WTC11 (cell line): ENCODE results near the gene WDR7. TPM values are rescaled to one million over a fixed set of nuclear protein-coding genes. Genes with fewer than 3 reads are reported as not detected.

Experiments used
- ATAC-seq: fragments of 200-7000 bp; cut with Tn5 transposase; 2 replicates; pipeline ENCODE4 v1.10.0; 2021; ENCODE audit warnings: mild to moderate bottlenecking, moderate library complexity
- CTCF ChIA-PET: fragments of 300-600 bp; sonication (Branson Sonifier 250); formaldehyde crosslinking; loops from one replicate; lab custom pipeline; 2021; ENCODE audit warnings: antibody characterized with exemption; lab: Charles Lee
- POLR2A ChIA-PET: fragments of 350-600 bp; sonication (Branson Sonifier 250); formaldehyde crosslinking; loops from one replicate; lab custom pipeline; 2021; ENCODE audit warnings: antibody characterized with exemption; lab: Charles Lee
- DNase-seq: peaks from one replicate; pipeline ENCODE4 v3.0.0; 2021; ENCODE audit warnings: low spot score
- H3K27ac Mint-ChIP-seq: 2 replicates; pipeline ENCODE4 v1.8.0; 2021; ENCODE audit warnings: mixed read lengths
- H3K27me3 Mint-ChIP-seq: 2 replicates; pipeline ENCODE4 v1.8.0; 2021; ENCODE audit warnings: low read depth, mild to moderate bottlenecking, moderate library complexity, mixed read lengths
- H3K36me3 Mint-ChIP-seq: 2 replicates; pipeline ENCODE4 v1.8.0; 2021; ENCODE audit warnings: mixed read lengths
- H3K4me1 Mint-ChIP-seq: 2 replicates; pipeline ENCODE4 v1.8.0; 2022; ENCODE audit warnings: mixed read lengths
- H3K4me3 Mint-ChIP-seq: 2 replicates; pipeline ENCODE4 v1.8.0; 2021; ENCODE audit warnings: mild to moderate bottlenecking, moderate library complexity, mixed read lengths
- H3K9me3 Mint-ChIP-seq: 2 replicates; pipeline ENCODE4 v1.8.0; 2021; ENCODE audit warnings: mixed read lengths
- CREM ChIP-seq: sonication (generic); formaldehyde crosslinking; IDR thresholded peaks from 2 replicates; pipeline ENCODE4 v1.8.1; 2022; ENCODE audit warnings: mild to moderate bottlenecking, missing genetic modification reagents, moderate library complexity
- ESRRA ChIP-seq: sonication (generic); formaldehyde crosslinking; IDR thresholded peaks from 2 replicates; pipeline ENCODE4 v1.8.1; 2022; ENCODE audit warnings: mild to moderate bottlenecking, missing genetic modification reagents, borderline replicate concordance
- ETV6 ChIP-seq: sonication (generic); formaldehyde crosslinking; IDR thresholded peaks from 2 replicates; pipeline ENCODE4 v1.8.1; 2022; ENCODE audit warnings: mild to moderate bottlenecking, missing genetic modification reagents
- NFATC4 ChIP-seq: fragments of 250-450 bp; sonication (Bioruptor Pico); IDR thresholded peaks from 2 replicates; pipeline ENCODE4 v1.9.0; 2021; ENCODE audit warnings: mild to moderate bottlenecking
- OVOL2 ChIP-seq: fragments of 250-450 bp; sonication (Bioruptor Pico); IDR thresholded peaks from 2 replicates; pipeline ENCODE4 v1.9.0; 2021; ENCODE audit warnings: mild to moderate bottlenecking, borderline replicate concordance
- SMAD4 ChIP-seq: sonication (generic); formaldehyde crosslinking; IDR thresholded peaks from 2 replicates; pipeline ENCODE4 v1.8.0; 2022; ENCODE audit warnings: mild to moderate bottlenecking, missing genetic modification reagents
- TCF7 ChIP-seq: sonication (generic); formaldehyde crosslinking; IDR thresholded peaks from 2 replicates; pipeline ENCODE4 v1.8.0; 2022; ENCODE audit warnings: mild to moderate bottlenecking, low read depth, missing genetic modification reagents, moderate library complexity
- ZNF121 ChIP-seq: sonication (generic); formaldehyde crosslinking; IDR thresholded peaks from 2 replicates; pipeline ENCODE4 v1.8.0; 2023; ENCODE audit warnings: missing genetic modification reagents
- ZNF263 ChIP-seq: sonication (generic); formaldehyde crosslinking; IDR thresholded peaks from 2 replicates; pipeline ENCODE4 v1.8.1; 2022; ENCODE audit warnings: low read depth, mild to moderate bottlenecking, moderate library complexity, missing genetic modification reagents
- ZNF317 ChIP-seq: sonication (generic); formaldehyde crosslinking; IDR thresholded peaks from 2 replicates; pipeline ENCODE4 v1.8.1; 2023; ENCODE audit warnings: low read depth, mild to moderate bottlenecking, moderate library complexity, missing genetic modification reagents, borderline replicate concordance
- ZNF416 ChIP-seq: fragments of 250-450 bp; sonication (Bioruptor Pico); IDR thresholded peaks from 2 replicates; pipeline ENCODE4 v1.9.0; 2021; ENCODE audit warnings: mild to moderate bottlenecking, inconsistent platforms
- ZNF671 ChIP-seq: fragments of 250-450 bp; sonication (Bioruptor Pico); IDR thresholded peaks from 2 replicates; pipeline ENCODE4 v1.8.0; 2021; ENCODE audit warnings: mild to moderate bottlenecking
- total RNA-seq: library from RNA; stranded (reverse); gene quantifications from 3 replicates; pipeline ENCODE4 v1.2.3, GENCODE V29; 2021
- TF ChIP-seq, protein P1 (sequence below): sonication (generic); formaldehyde crosslinking; IDR thresholded peaks from 2 replicates; pipeline ENCODE4 v1.8.0; 2022; ENCODE audit warnings: mild to moderate bottlenecking, missing genetic modification reagents
- TF ChIP-seq, protein P2 (sequence below): sonication (generic); formaldehyde crosslinking; IDR thresholded peaks from 2 replicates; pipeline ENCODE4 v1.8.1; 2023; ENCODE audit warnings: mild to moderate bottlenecking, missing genetic modification reagents
- TF ChIP-seq, protein P3 (sequence below): fragments of 250-450 bp; sonication (Bioruptor Pico); IDR thresholded peaks from 2 replicates; pipeline ENCODE4 v1.9.0; 2021; ENCODE audit warnings: mild to moderate bottlenecking
- TF ChIP-seq, protein P4 (sequence below): sonication (generic); formaldehyde crosslinking; IDR thresholded peaks from 2 replicates; pipeline ENCODE4 v1.8.1; 2022; ENCODE audit warnings: mild to moderate bottlenecking, moderate library complexity, missing genetic modification reagents
- TF ChIP-seq, protein P5 (sequence below): fragments of 200-600 bp; IDR thresholded peaks from 2 replicates; pipeline ENCODE4 v1.8.0; 2022; ENCODE audit warnings: antibody characterized with exemption
- TF ChIP-seq, protein P6 (sequence below): sonication (generic); formaldehyde crosslinking; IDR thresholded peaks from 2 replicates; pipeline ENCODE4 v1.8.1; 2023; ENCODE audit warnings: mild to moderate bottlenecking, missing genetic modification reagents, borderline replicate concordance

WDR7 gene
- total RNA-seq, 1 experiment from 2014 or later: 12.2 TPM

DNA sequence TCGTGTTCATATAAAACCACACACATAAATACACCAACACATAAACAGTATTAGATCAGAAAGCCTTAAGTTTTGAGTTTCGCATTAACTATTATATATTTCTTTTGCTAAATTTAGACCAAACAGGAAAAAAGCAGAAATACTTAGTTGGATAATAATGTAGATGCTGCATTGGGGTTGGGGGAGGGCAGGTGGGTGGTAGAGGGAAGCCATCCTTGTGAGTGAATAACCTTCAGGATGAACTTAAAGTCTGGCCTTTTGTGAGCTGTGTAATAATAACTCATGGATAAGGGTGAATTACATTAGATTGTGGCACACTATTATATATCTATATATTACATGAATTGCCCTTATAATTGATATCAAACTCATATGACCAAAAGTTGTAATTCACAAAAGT is 174.7 kb downstream of the WDR7 start:
- no peaks in the 10 kb centered on the region for H3K27me3 Mint-ChIP-seq
- no peak overlapping the region for H3K27ac Mint-ChIP-seq
- H3K4me3 Mint-ChIP-seq: no peak overlapping the region
- H3K36me3 Mint-ChIP-seq: peaks cover 2% of the 10 kb centered on the region; the same call in 1 of the 2 replicates
- no peaks in the 10 kb centered on the region for H3K4me1 Mint-ChIP-seq
- ChIA-PET POLR2A (no interaction called here), CTCF (no interaction called here)
- ATAC-seq (no peak), DNase-seq (no peak)
- peaks cover 10% of the 10 kb centered on the region for H3K9me3 Mint-ChIP-seq
- TF ChIP-seq OVOL2 (no peak), ZNF263 (no peak), ESRRA (CRISPR knock-in tag) (no peak), ZNF416 (CRISPR knock-in tag) (no peak), ZNF121 (CRISPR knock-in tag) (no peak), TCF7 (no peak), CREM (no peak), ZNF671 (CRISPR knock-in tag) (no peak), SMAD4 (CRISPR knock-in tag) (no peak), ZNF317 (CRISPR knock-in tag) (no peak), ETV6 (CRISPR knock-in tag) (no peak)
- TF ChIP-seq, protein P1, sequence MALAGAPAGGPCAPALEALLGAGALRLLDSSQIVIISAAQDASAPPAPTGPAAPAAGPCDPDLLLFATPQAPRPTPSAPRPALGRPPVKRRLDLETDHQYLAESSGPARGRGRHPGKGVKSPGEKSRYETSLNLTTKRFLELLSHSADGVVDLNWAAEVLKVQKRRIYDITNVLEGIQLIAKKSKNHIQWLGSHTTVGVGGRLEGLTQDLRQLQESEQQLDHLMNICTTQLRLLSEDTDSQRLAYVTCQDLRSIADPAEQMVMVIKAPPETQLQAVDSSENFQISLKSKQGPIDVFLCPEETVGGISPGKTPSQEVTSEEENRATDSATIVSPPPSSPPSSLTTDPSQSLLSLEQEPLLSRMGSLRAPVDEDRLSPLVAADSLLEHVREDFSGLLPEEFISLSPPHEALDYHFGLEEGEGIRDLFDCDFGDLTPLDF (CRISPR knock-in tag): no peak
- TF ChIP-seq, protein P2, sequence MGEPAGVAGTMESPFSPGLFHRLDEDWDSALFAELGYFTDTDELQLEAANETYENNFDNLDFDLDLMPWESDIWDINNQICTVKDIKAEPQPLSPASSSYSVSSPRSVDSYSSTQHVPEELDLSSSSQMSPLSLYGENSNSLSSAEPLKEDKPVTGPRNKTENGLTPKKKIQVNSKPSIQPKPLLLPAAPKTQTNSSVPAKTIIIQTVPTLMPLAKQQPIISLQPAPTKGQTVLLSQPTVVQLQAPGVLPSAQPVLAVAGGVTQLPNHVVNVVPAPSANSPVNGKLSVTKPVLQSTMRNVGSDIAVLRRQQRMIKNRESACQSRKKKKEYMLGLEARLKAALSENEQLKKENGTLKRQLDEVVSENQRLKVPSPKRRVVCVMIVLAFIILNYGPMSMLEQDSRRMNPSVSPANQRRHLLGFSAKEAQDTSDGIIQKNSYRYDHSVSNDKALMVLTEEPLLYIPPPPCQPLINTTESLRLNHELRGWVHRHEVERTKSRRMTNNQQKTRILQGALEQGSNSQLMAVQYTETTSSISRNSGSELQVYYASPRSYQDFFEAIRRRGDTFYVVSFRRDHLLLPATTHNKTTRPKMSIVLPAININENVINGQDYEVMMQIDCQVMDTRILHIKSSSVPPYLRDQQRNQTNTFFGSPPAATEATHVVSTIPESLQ (CRISPR knock-in tag): no peak
- TF ChIP-seq, protein P3, sequence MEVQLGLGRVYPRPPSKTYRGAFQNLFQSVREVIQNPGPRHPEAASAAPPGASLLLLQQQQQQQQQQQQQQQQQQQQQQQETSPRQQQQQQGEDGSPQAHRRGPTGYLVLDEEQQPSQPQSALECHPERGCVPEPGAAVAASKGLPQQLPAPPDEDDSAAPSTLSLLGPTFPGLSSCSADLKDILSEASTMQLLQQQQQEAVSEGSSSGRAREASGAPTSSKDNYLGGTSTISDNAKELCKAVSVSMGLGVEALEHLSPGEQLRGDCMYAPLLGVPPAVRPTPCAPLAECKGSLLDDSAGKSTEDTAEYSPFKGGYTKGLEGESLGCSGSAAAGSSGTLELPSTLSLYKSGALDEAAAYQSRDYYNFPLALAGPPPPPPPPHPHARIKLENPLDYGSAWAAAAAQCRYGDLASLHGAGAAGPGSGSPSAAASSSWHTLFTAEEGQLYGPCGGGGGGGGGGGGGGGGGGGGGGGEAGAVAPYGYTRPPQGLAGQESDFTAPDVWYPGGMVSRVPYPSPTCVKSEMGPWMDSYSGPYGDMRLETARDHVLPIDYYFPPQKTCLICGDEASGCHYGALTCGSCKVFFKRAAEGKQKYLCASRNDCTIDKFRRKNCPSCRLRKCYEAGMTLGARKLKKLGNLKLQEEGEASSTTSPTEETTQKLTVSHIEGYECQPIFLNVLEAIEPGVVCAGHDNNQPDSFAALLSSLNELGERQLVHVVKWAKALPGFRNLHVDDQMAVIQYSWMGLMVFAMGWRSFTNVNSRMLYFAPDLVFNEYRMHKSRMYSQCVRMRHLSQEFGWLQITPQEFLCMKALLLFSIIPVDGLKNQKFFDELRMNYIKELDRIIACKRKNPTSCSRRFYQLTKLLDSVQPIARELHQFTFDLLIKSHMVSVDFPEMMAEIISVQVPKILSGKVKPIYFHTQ (CRISPR knock-in tag): no peak

DNA sequence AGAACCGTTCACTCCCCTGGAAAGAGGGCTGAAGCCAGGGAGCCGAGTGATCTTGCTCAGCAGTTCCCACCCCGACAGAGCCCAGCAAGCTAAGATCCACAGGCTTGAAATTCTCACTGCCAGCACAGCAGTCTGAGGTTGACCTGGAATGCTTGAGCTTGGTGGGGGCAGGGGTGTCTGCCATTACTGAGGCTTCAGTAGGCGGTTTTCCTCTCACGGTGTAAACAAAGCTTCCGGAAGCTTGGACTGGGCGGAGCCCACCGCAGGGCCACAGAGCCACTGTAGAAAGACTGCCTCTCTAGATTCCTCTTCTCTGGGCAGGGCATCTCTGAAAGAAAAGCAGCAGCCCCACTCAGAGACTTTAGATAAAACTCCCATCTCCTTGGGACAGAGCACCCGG is 180.8 kb downstream of the WDR7 start:
- H3K27me3 Mint-ChIP-seq: no peaks in the 10 kb centered on the region
- H3K4me3 Mint-ChIP-seq: no peak overlapping the region
- peak; percentile 28 for DNase-seq
- POLR2A ChIA-PET: interaction anchor here (1.1 kb wide), 1 partner anchor 11 kb away, joined by 3 read pairs; no protein-coding TSS in a partner anchor
- peaks cover 2% of the 10 kb centered on the region; the same call in 1 of the 2 replicates for H3K36me3 Mint-ChIP-seq
- H3K27ac Mint-ChIP-seq: 0 out of 2 replicates have a peak overlapping the region, but pooled peaks have one; percentile 32
- peaks cover 6% of the 10 kb centered on the region for H3K4me1 Mint-ChIP-seq
- ATAC-seq: peak; percentile 84
- CTCF ChIA-PET: interaction anchor here (1.1 kb wide), 1 partner anchor 37 kb away, joined by 3 read pairs; no protein-coding TSS in a partner anchor
- peaks cover 6% of the 10 kb centered on the region for H3K9me3 Mint-ChIP-seq
- TF ChIP-seq, protein P4, sequence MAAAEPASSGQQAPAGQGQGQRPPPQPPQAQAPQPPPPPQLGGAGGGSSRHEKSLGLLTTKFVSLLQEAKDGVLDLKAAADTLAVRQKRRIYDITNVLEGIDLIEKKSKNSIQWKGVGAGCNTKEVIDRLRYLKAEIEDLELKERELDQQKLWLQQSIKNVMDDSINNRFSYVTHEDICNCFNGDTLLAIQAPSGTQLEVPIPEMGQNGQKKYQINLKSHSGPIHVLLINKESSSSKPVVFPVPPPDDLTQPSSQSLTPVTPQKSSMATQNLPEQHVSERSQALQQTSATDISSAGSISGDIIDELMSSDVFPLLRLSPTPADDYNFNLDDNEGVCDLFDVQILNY (CRISPR knock-in tag): no peak
- TF ChIP-seq ESRRA (CRISPR knock-in tag): no peak
- TF ChIP-seq, protein P5, sequence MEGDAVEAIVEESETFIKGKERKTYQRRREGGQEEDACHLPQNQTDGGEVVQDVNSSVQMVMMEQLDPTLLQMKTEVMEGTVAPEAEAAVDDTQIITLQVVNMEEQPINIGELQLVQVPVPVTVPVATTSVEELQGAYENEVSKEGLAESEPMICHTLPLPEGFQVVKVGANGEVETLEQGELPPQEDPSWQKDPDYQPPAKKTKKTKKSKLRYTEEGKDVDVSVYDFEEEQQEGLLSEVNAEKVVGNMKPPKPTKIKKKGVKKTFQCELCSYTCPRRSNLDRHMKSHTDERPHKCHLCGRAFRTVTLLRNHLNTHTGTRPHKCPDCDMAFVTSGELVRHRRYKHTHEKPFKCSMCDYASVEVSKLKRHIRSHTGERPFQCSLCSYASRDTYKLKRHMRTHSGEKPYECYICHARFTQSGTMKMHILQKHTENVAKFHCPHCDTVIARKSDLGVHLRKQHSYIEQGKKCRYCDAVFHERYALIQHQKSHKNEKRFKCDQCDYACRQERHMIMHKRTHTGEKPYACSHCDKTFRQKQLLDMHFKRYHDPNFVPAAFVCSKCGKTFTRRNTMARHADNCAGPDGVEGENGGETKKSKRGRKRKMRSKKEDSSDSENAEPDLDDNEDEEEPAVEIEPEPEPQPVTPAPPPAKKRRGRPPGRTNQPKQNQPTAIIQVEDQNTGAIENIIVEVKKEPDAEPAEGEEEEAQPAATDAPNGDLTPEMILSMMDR: no peak
- TF ChIP-seq, protein P1 (CRISPR knock-in tag): no peak
- TF ChIP-seq NFATC4 (CRISPR knock-in tag): no peak
- TF ChIP-seq, protein P6, sequence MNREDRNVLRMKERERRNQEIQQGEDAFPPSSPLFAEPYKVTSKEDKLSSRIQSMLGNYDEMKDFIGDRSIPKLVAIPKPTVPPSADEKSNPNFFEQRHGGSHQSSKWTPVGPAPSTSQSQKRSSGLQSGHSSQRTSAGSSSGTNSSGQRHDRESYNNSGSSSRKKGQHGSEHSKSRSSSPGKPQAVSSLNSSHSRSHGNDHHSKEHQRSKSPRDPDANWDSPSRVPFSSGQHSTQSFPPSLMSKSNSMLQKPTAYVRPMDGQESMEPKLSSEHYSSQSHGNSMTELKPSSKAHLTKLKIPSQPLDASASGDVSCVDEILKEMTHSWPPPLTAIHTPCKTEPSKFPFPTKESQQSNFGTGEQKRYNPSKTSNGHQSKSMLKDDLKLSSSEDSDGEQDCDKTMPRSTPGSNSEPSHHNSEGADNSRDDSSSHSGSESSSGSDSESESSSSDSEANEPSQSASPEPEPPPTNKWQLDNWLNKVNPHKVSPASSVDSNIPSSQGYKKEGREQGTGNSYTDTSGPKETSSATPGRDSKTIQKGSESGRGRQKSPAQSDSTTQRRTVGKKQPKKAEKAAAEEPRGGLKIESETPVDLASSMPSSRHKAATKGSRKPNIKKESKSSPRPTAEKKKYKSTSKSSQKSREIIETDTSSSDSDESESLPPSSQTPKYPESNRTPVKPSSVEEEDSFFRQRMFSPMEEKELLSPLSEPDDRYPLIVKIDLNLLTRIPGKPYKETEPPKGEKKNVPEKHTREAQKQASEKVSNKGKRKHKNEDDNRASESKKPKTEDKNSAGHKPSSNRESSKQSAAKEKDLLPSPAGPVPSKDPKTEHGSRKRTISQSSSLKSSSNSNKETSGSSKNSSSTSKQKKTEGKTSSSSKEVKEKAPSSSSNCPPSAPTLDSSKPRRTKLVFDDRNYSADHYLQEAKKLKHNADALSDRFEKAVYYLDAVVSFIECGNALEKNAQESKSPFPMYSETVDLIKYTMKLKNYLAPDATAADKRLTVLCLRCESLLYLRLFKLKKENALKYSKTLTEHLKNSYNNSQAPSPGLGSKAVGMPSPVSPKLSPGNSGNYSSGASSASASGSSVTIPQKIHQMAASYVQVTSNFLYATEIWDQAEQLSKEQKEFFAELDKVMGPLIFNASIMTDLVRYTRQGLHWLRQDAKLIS: no peak
- no peak for TF ChIP-seq OVOL2
- TF ChIP-seq, protein P3 (CRISPR knock-in tag): no peak
